ENCODE measurements around the gene CASZ1. TPM values are rescaled to one million over a fixed set of nuclear protein-coding genes. Genes with fewer than 3 reads are reported as not detected.

CASZ1 gene
- total and polyA plus RNA-seq, 10 of the 15 experiments (the other 5 are each of a cell fraction or from before 2014, with no cell fraction given), result 0.52 to 9.8 (median 3.7) TPM

DNA sequence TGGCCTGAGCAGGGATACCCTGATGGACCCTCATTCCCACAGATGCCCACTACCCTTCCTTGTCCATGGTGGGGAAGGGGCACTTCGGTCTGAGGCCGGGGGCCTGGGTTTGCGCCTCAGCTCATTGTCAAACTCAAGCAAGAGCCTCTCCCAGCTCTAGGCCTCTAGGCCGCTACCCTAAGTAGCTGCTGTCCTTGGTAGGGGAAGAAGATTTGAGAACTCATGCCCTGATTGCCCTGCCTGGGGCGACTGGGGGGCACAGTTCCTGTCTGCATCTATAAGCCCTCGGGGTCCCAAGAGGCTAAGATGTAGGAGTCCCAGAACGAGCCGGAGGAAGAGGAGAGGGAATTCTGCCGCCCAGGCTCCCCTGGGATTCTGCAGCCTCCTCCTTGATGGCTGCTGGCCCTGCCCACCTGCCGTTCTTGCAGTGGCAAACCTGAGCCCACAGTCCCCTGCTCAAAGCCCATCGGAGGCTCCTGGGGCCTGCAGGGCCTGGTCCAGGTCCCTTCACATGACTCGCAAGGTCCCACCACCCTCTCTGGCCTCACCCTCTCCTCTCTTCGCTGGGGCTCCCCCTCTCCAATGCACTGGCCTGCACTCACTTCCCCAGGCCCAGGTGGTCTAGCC, 20.4 kb upstream of the CASZ1 start:
- Histone ChIP-seq H4K20me1 (ENCODE audit: control insufficient read depth, insufficient read depth) (no peaks in the 10 kb centered on the region; the same call in 1 of the 2 replicates), H2AFZ (ENCODE audit: control insufficient read depth, low read depth, low read length) (no peak overlapping the region), H3K4me2 (ENCODE audit: control insufficient read depth, insufficient read depth) (no peak overlapping the region), H3K27me3 (replicated peaks in 1 of 2; ENCODE audit: control insufficient read depth in 2 of 2, insufficient read depth in 2 of 2, low read length in 1 of 2) (peaks cover 0 to 2% of the 10 kb centered on the region in 2 experiments; a peak in 3 of 4 replicates), H3K27ac (ENCODE audit: control insufficient read depth, insufficient read depth) (no peak overlapping the region), H3K9ac (ENCODE audit: control insufficient read depth, insufficient read depth, low read length) (no peak overlapping the region), H3K4me3 (no peak overlapping the region), H3K79me2 (ENCODE audit: control insufficient read depth, insufficient read depth, low read length) (no peaks in the 10 kb centered on the region), H3K36me3 (ENCODE audit: control insufficient read depth in 2 of 2, insufficient read depth in 2 of 2, low read length in 1 of 2) (no peaks in the 10 kb centered on the region), H3K9me3 (replicated peaks; ENCODE audit: control insufficient read depth, insufficient read depth, low read length) (no peaks in the 10 kb centered on the region), H3K4me1 (ENCODE audit: control insufficient read depth, insufficient read depth, low read length) (no peaks in the 10 kb centered on the region)
- BruUV-seq (replicated peaks), result no TSS peak
- SMC1A ChIA-PET (ENCODE audit: uncharacterized antibody, unreplicated experiment), result no interaction called here
- in situ Hi-C loops (cut with MboI) (no loop called here), intact Hi-C loops (cut with micrococcal nuclease; ENCODE audit: unreplicated experiment) (no loop called here)
- RAD21 ChIA-PET (ENCODE audit: unreplicated experiment), result no interaction called here
- ATAC-seq (no peak), FAIRE-seq (no peak), DNase-seq (ENCODE audit: low read depth, low spot score) (no peak)
- TF ChIP-seq, protein P1, sequence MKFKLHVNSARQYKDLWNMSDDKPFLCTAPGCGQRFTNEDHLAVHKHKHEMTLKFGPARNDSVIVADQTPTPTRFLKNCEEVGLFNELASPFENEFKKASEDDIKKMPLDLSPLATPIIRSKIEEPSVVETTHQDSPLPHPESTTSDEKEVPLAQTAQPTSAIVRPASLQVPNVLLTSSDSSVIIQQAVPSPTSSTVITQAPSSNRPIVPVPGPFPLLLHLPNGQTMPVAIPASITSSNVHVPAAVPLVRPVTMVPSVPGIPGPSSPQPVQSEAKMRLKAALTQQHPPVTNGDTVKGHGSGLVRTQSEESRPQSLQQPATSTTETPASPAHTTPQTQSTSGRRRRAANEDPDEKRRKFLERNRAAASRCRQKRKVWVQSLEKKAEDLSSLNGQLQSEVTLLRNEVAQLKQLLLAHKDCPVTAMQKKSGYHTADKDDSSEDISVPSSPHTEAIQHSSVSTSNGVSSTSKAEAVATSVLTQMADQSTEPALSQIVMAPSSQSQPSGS (IDR thresholded peaks at IDR 0.05; ENCODE audit: low read length), result no peak
- TF ChIP-seq TCF3 (IDR thresholded peaks at IDR 0.05; ENCODE audit: borderline replicate concordance, insufficient read depth, low read depth, low read length) (no peak), ATF7 (IDR thresholded peaks at IDR 0.05; ENCODE audit: low read depth) (no peak), PAX8 (IDR thresholded peaks at IDR 0.05) (no peak), ZNF207 (IDR thresholded peaks at IDR 0.05; ENCODE audit: borderline replicate concordance) (no peak), ZSCAN29 (IDR thresholded peaks at IDR 0.05) (no peak), NFXL1 (IDR thresholded peaks at IDR 0.05; ENCODE audit: borderline replicate concordance) (no peak), FOS (IDR thresholded peaks at IDR 0.05; ENCODE audit: borderline replicate concordance, extremely low read depth, insufficient read length) (no peak), NFYB (IDR thresholded peaks at IDR 0.05; ENCODE audit: insufficient read depth, low read depth, low read length) (no peak), BHLHE40 (IDR thresholded peaks at IDR 0.05; ENCODE audit: borderline replicate concordance in 1 of 2, low read depth in 2 of 2, low read length in 1 of 2) (no peak), IKZF2 (IDR thresholded peaks at IDR 0.05) (no peak), IRF4 (IDR thresholded peaks at IDR 0.05; ENCODE audit: low read depth, low read length) (no peak), POLR2A (IDR thresholded peaks at IDR 0.05; ENCODE audit: low read depth, low read length) (no peak), ZNF622 (IDR thresholded peaks at IDR 0.05) (no peak), JUNB (IDR thresholded peaks at IDR 0.05) (no peak), SPI1 (IDR thresholded peaks at IDR 0.05; ENCODE audit: borderline replicate concordance, insufficient read depth, low read depth, low read length) (no peak), SMAD5 (IDR thresholded peaks at IDR 0.05; ENCODE audit: low read depth) (no peak)
- TF ChIP-seq, protein P2, sequence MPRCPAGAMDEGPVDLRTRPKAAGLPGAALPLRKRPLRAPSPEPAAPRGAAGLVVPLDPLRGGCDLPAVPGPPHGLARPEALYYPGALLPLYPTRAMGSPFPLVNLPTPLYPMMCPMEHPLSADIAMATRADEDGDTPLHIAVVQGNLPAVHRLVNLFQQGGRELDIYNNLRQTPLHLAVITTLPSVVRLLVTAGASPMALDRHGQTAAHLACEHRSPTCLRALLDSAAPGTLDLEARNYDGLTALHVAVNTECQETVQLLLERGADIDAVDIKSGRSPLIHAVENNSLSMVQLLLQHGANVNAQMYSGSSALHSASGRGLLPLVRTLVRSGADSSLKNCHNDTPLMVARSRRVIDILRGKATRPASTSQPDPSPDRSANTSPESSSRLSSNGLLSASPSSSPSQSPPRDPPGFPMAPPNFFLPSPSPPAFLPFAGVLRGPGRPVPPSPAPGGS (IDR thresholded peaks at IDR 0.05; ENCODE audit: borderline replicate concordance, insufficient read depth, low read depth, low read length, poor library complexity, severe bottlenecking), result no peak
- TF ChIP-seq, protein P3, sequence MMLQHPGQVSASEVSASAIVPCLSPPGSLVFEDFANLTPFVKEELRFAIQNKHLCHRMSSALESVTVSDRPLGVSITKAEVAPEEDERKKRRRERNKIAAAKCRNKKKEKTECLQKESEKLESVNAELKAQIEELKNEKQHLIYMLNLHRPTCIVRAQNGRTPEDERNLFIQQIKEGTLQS (IDR thresholded peaks at IDR 0.05; ENCODE audit: borderline replicate concordance, extremely low read depth, low read depth, low read length), result no peak
- CTCF ChIA-PET, result no interaction called here
- WGBS (ENCODE audit: insufficient coverage, insufficient replicate concordance, low lambda C conversion rate, missing lambda C conversion rate), result 20% methylated on average over 13 of the region's 13 CpGs
- POLR2A ChIA-PET, result no interaction called here
